IMR-90 (cell line): ENCODE results near the gene RASGRF2. TPM values are rescaled to one million over a fixed set of nuclear protein-coding genes. Genes with fewer than 3 reads are reported as not detected.

ENCODE experiments used
- ATAC-seq: fragments of 200-7000 bp; cut with Tn5 transposase; 2 replicates; pipeline ENCODE4 v1.9.1; 2020; ENCODE audit warnings: low read depth, mild to moderate bottlenecking, moderate library complexity
- BruUV-seq: library from RNA; stranded (reverse); fragments of 400-500 nt; replicated peaks from 2 replicates; lab custom pipeline; 2021; lab: Mats Ljungman, UMichigan
- CTCF ChIA-PET: fragments of 300-600 bp; formaldehyde crosslinking; extraction: SDS; loops from one replicate; lab custom pipeline; 2021; ENCODE audit warnings: antibody characterized with exemption; lab: Yijun Ruan, JAX
- POLR2A ChIA-PET: fragments of 300-600 bp; sonication (Branson Sonifier 250); formaldehyde crosslinking; loops from one replicate; lab custom pipeline; 2022; ENCODE audit warnings: antibody characterized with exemption; ENCODE audit not compliant: unreplicated experiment; lab: Charles Lee
- DNase-seq: peaks from one replicate; pipeline ENCODE4 v3.0.0; 2013
- H2AFZ ChIP-seq: replicated peaks from 2 replicates; pipeline ENCODE3; 2013; ENCODE audit warnings: low read length, mild to moderate bottlenecking; ENCODE audit not compliant: poor library complexity
- H2AK5ac ChIP-seq: 2 replicates; pipeline ENCODE4 v1.6.1; 2013; ENCODE audit warnings: low read depth, low read length, inconsistent platforms
- H2AK9ac ChIP-seq: replicated peaks from 2 replicates; pipeline ENCODE3; 2013; ENCODE audit warnings: mild to moderate bottlenecking, low read depth, low read length, moderate library complexity; ENCODE audit not compliant: poor library complexity
- H2BK120ac ChIP-seq: 2 replicates; pipeline ENCODE4 v1.6.1; 2013; ENCODE audit warnings: low read depth, low read length, inconsistent platforms
- H2BK15ac ChIP-seq: 3 replicates; pipeline ENCODE4 v1.6.1; 2013; ENCODE audit warnings: low read depth, low read length, inconsistent platforms
- H2BK20ac ChIP-seq: 2 replicates; pipeline ENCODE4 v1.6.1; 2013; ENCODE audit warnings: low read depth, mild to moderate bottlenecking, inconsistent platforms, low read length, moderate library complexity
- H2BK5ac ChIP-seq: 2 replicates; pipeline ENCODE4 v1.6.1; 2013; ENCODE audit warnings: mild to moderate bottlenecking, low read depth, low read length, inconsistent platforms; ENCODE audit not compliant: poor library complexity, severe bottlenecking
- H3K14ac ChIP-seq: replicated peaks from 2 replicates; pipeline ENCODE4 v1.6.1; 2013; ENCODE audit warnings: low read depth, low read length, inconsistent platforms
- H3K18ac ChIP-seq: 2 replicates; pipeline ENCODE4 v1.6.1; 2013; ENCODE audit warnings: low read depth, low read length, control low read depth
- H3K23ac ChIP-seq: 2 replicates; pipeline ENCODE4 v1.6.1; 2013; ENCODE audit warnings: low read depth, low read length, inconsistent platforms
- H3K27ac ChIP-seq: 2 replicates; pipeline ENCODE4 v1.5.1; 2013; ENCODE audit warnings: mild to moderate bottlenecking, control low read depth, low read length; ENCODE audit not compliant: insufficient read depth
- H3K27me3 ChIP-seq: 2 replicates; pipeline ENCODE4 v1.6.1; 2013; ENCODE audit warnings: low read length; ENCODE audit not compliant: control insufficient read depth, insufficient read depth
- H3K36me3 ChIP-seq: 2 replicates; pipeline ENCODE4 v1.6.1; 2013; ENCODE audit warnings: low read length, mixed read lengths; ENCODE audit not compliant: control insufficient read depth, insufficient read depth
- H3K4ac ChIP-seq: 2 replicates; pipeline ENCODE4 v1.6.1; 2013; ENCODE audit warnings: low read depth, low read length, inconsistent platforms
- H3K4me1 ChIP-seq: 2 replicates; pipeline ENCODE4 v1.6.1; 2013; ENCODE audit warnings: low read length, mixed read lengths; ENCODE audit not compliant: control insufficient read depth, insufficient read depth
- H3K4me2 ChIP-seq: 2 replicates; pipeline ENCODE4 v1.6.1; 2013; ENCODE audit warnings: low read depth, mild to moderate bottlenecking, control low read depth, low read length, moderate library complexity
- H3K4me3 ChIP-seq: 2 replicates; pipeline ENCODE4 v1.5.1; 2013; ENCODE audit warnings: low read depth, mild to moderate bottlenecking, control low read depth, low read length, moderate library complexity; ENCODE audit not compliant: insufficient read depth
- H3K56ac ChIP-seq: 2 replicates; pipeline ENCODE4 v1.6.1; 2013; ENCODE audit warnings: low read length, inconsistent platforms; ENCODE audit not compliant: insufficient read depth; ENCODE audit errors: extremely low read depth
- H3K79me1 ChIP-seq, 2 experiments: 2 replicates each; pipeline ENCODE4 v1.6.1; 2013; ENCODE audit warnings: low read length in 2 of 2, inconsistent platforms in 1 of 2, low read depth in 1 of 2
- H3K9ac ChIP-seq: 2 replicates; pipeline ENCODE4 v1.6.1; 2013; ENCODE audit warnings: low read depth, low read length, control low read depth
- H3K9me1 ChIP-seq: 2 replicates; pipeline ENCODE4 v1.6.1; 2013; ENCODE audit warnings: low read length, inconsistent platforms; ENCODE audit not compliant: insufficient read depth
- H3K9me3 ChIP-seq: 2 replicates; pipeline ENCODE4 v1.6.1; 2013; ENCODE audit warnings: low read length; ENCODE audit not compliant: control insufficient read depth, insufficient read depth
- H4K20me1 ChIP-seq: 2 replicates; pipeline ENCODE4 v1.6.1; 2013; ENCODE audit warnings: low read length, inconsistent platforms; ENCODE audit not compliant: insufficient read depth
- H4K5ac ChIP-seq: 2 replicates; pipeline ENCODE4 v1.6.1; 2013; ENCODE audit warnings: mild to moderate bottlenecking, low read depth, low read length, control low read depth
- H4K8ac ChIP-seq, 2 experiments: 2 replicates each; pipeline ENCODE4 v1.6.1; 2013; ENCODE audit warnings: low read depth in 2 of 2, low read length in 2 of 2, control low read depth in 1 of 2, inconsistent platforms in 1 of 2
- H4K91ac ChIP-seq: 2 replicates; pipeline ENCODE4 v1.6.1; 2013; ENCODE audit warnings: low read depth, low read length, inconsistent platforms; ENCODE audit not compliant: insufficient read depth
- BHLHE40 ChIP-seq: fragments of 150-350 bp; IDR thresholded peaks from 2 replicates; pipeline ENCODE4 v1.6.1; 2016; ENCODE audit warnings: mild to moderate bottlenecking, low read depth, low read length
- CEBPB ChIP-seq: IDR thresholded peaks from 2 replicates; pipeline ENCODE4 v1.6.1; 2012; ENCODE audit warnings: low read depth, low read length, improper control_type of control experiment
- CHD1 ChIP-seq: IDR thresholded peaks from 2 replicates; pipeline ENCODE4 v1.6.1; 2012; ENCODE audit warnings: low read depth, low read length, improper control_type of control experiment
- FOS ChIP-seq: fragments of 150-350 bp; IDR thresholded peaks from 2 replicates; pipeline ENCODE4 v1.6.1; 2016; ENCODE audit warnings: low read depth, low read length
- MAFK ChIP-seq: IDR thresholded peaks from 2 replicates; pipeline ENCODE4 v1.6.1; 2012; ENCODE audit warnings: low read depth, low read length, improper control_type of control experiment
- MAZ ChIP-seq: IDR thresholded peaks from 2 replicates; pipeline ENCODE4 v1.6.1; 2012; ENCODE audit warnings: low read depth, mild to moderate bottlenecking, low read length, improper control_type of control experiment, moderate library complexity, borderline replicate concordance
- MXI1 ChIP-seq: IDR thresholded peaks from 2 replicates; pipeline ENCODE4 v1.6.1; 2012; ENCODE audit warnings: low read depth, mild to moderate bottlenecking, low read length, moderate library complexity, borderline replicate concordance
- NFE2L2 ChIP-seq: fragments of 150-350 bp; IDR thresholded peaks from 2 replicates; pipeline ENCODE4 v1.6.1; 2016; ENCODE audit warnings: low read depth, mild to moderate bottlenecking, low read length
- POLR2A ChIP-seq: IDR thresholded peaks from 2 replicates; pipeline ENCODE4 v1.6.1; 2012; ENCODE audit warnings: mild to moderate bottlenecking, low read depth, low read length
- RAD21 ChIP-seq: IDR thresholded peaks from 2 replicates; pipeline ENCODE4 v1.6.1; 2012; ENCODE audit warnings: low read length, improper control_type of control experiment
- RCOR1 ChIP-seq: IDR thresholded peaks from 2 replicates; pipeline ENCODE4 v1.6.1; 2012; ENCODE audit warnings: mild to moderate bottlenecking, low read length, improper control_type of control experiment; ENCODE audit not compliant: insufficient replicate concordance
- RFX5 ChIP-seq: IDR thresholded peaks from 2 replicates; pipeline ENCODE4 v1.8.0; 2012; ENCODE audit warnings: low read depth, mild to moderate bottlenecking, low read length, moderate library complexity
- SMC3 ChIP-seq: fragments of 150-350 bp; IDR thresholded peaks from 2 replicates; pipeline ENCODE4 v1.6.1; 2016; ENCODE audit warnings: low read depth, mild to moderate bottlenecking, antibody characterized with exemption, low read length, moderate library complexity
- WGBS, 2 experiments: methylation state at CpG; one replicate each; pipeline versions ENCODE4 v1.1.5 to v1.1.7; 2013; ENCODE audit warnings: missing lambda C conversion rate in 2 of 2; ENCODE audit not compliant: insufficient read length in 1 of 2; ENCODE audit errors: extremely low coverage in 2 of 2; 5-methylcytosine and 5-hydroxymethylcytosine counted together
- dilution Hi-C: fragments of 300-500 bp; cut with HindIII; formaldehyde crosslinking; loops from one replicate; pipeline ENCODE4 v1.14.3; 2018; ENCODE audit warnings: low sequenced_read_pairs; ENCODE audit not compliant: unreplicated experiment
- in situ Hi-C: fragments of 300-500 bp; cut with MboI; formaldehyde crosslinking; loops from 3 replicates; pipeline ENCODE4 v1.14.3; 2019; ENCODE audit warnings: low sequenced_read_pairs, inconsistent platforms, mixed read lengths
- intact Hi-C: fragments of 100-400 bp; cut with micrococcal nuclease; formaldehyde crosslinking; loops from 2 replicates; pipeline ENCODE4 v1.10.0; 2022
- polyA plus RNA-seq, 3 experiments: library from polyadenylated mRNA; depleted of rRNA; stranded (reverse); fragments of >200 nt; gene quantifications; 2 replicates each; pipeline ENCODE4 v1.2.3, GENCODE V29; 2012; ENCODE audit warnings: low replicate concordance in 1 of 3
- total RNA-seq: library from RNA; depleted of rRNA; stranded (reverse); fragments of >200 nt; gene quantifications from 2 replicates; pipeline ENCODE4 v1.2.3, GENCODE V29; 2012
- TF ChIP-seq, protein P1 (sequence below): conservative IDR thresholded peaks from 2 replicates; pipeline ENCODE4 v1.5.1; 2012; ENCODE audit warnings: mild to moderate bottlenecking, low read depth, low read length, improper control_type of control experiment
- TF ChIP-seq, protein P2 (sequence below): fragments of 150-350 bp; IDR thresholded peaks from 2 replicates; pipeline ENCODE4 v1.6.1; 2017; ENCODE audit warnings: mild to moderate bottlenecking, antibody characterized with exemption, low read length, low read depth
- TF ChIP-seq, protein P3 (sequence below): fragments of 150-350 bp; IDR thresholded peaks from 2 replicates; pipeline ENCODE4 v1.6.1; 2016; ENCODE audit warnings: low read depth, mild to moderate bottlenecking, low read length, moderate library complexity, borderline replicate concordance

RASGRF2 gene
- total and polyA plus RNA-seq, 2 of the 4 experiments (the other 2 are of a cell fraction): 2.9 to 5.0 TPM

DNA sequence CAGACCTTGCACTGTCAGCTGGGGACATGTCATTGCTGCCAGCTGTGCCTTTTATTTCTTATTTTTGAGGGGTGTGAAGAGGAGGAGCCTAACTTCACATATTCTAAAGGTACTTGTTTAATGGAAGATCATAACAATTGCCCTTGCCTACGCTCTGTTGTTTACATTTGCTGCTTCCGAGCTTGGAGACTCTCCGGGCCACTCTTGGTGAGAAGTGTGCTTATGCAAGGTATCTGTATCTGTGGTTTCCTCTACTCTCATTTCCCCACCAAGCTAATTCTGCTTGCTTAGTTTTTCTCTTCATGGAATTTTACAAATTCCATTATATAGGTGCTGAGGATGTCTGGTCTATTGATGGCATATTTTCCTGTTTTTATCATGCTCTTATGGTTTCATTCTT lies 105.3 kb downstream of the RASGRF2 start:
- Histone ChIP-seq H3K23ac (0 out of 2 replicates have a peak overlapping the region, but pooled peaks have one; percentile 34), H2AK5ac (no peak overlapping the region), H3K9me1 (peaks cover 16% of the 10 kb centered on the region), H4K8ac (no peak overlapping the region), H3K27ac (peak overlapping the region; percentile 12; the same call in 1 of the 2 replicates), H3K14ac (peak overlapping the region; percentile 17; the same call in 1 of the 2 replicates), H3K4ac (no peak overlapping the region), H3K4me2 (peak overlapping the region; percentile 76), H3K36me3 (no peaks in the 10 kb centered on the region; the same call in 1 of the 2 replicates), H3K18ac (no peak overlapping the region), H3K56ac (no peak overlapping the region), H4K5ac (no peak overlapping the region), H3K4me1 (peaks cover 5% of the 10 kb centered on the region), H2AK9ac (no peak overlapping the region), H2BK15ac (no peak overlapping the region), H3K4me3 (no peak overlapping the region), H3K27me3 (no peaks in the 10 kb centered on the region), H2BK120ac (no peak overlapping the region), H3K79me1 (peaks cover 7 to 67% of the 10 kb centered on the region in 2 experiments; a peak in 2 of 4 replicates), H2BK20ac (no peak overlapping the region), H4K20me1 (no peaks in the 10 kb centered on the region; the same call in 1 of the 2 replicates), H3K9me3 (0 out of 2 replicates have a peak, but pooled peaks cover 3% of the 10 kb centered on the region), H4K91ac (no peak overlapping the region), H2BK5ac (no peak overlapping the region), H3K9ac (0 out of 2 replicates have a peak overlapping the region, but pooled peaks have one; percentile 12), H2AFZ (no peak overlapping the region)
- dilution Hi-C loops: no loop called here
- no CpG with 5 or more reads among the region's 3 CpGs for WGBS, 2 experiments
- no peak for TF ChIP-seq MAFK
- TF ChIP-seq CEBPB: no peak
- TF ChIP-seq MAZ: no peak
- TF ChIP-seq, protein P1, sequence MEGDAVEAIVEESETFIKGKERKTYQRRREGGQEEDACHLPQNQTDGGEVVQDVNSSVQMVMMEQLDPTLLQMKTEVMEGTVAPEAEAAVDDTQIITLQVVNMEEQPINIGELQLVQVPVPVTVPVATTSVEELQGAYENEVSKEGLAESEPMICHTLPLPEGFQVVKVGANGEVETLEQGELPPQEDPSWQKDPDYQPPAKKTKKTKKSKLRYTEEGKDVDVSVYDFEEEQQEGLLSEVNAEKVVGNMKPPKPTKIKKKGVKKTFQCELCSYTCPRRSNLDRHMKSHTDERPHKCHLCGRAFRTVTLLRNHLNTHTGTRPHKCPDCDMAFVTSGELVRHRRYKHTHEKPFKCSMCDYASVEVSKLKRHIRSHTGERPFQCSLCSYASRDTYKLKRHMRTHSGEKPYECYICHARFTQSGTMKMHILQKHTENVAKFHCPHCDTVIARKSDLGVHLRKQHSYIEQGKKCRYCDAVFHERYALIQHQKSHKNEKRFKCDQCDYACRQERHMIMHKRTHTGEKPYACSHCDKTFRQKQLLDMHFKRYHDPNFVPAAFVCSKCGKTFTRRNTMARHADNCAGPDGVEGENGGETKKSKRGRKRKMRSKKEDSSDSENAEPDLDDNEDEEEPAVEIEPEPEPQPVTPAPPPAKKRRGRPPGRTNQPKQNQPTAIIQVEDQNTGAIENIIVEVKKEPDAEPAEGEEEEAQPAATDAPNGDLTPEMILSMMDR: no peak
- TF ChIP-seq RAD21: no peak
- no peak for TF ChIP-seq MXI1
- TF ChIP-seq FOS: no peak
- no peak for TF ChIP-seq RCOR1
- TF ChIP-seq NFE2L2: no peak
- no peak for TF ChIP-seq RFX5
- no peak for TF ChIP-seq BHLHE40
- no peak for TF ChIP-seq SMC3
- no peak for TF ChIP-seq POLR2A
- TF ChIP-seq, protein P2, sequence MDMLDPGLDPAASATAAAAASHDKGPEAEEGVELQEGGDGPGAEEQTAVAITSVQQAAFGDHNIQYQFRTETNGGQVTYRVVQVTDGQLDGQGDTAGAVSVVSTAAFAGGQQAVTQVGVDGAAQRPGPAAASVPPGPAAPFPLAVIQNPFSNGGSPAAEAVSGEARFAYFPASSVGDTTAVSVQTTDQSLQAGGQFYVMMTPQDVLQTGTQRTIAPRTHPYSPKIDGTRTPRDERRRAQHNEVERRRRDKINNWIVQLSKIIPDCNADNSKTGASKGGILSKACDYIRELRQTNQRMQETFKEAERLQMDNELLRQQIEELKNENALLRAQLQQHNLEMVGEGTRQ: no peak
- TF ChIP-seq, protein P3, sequence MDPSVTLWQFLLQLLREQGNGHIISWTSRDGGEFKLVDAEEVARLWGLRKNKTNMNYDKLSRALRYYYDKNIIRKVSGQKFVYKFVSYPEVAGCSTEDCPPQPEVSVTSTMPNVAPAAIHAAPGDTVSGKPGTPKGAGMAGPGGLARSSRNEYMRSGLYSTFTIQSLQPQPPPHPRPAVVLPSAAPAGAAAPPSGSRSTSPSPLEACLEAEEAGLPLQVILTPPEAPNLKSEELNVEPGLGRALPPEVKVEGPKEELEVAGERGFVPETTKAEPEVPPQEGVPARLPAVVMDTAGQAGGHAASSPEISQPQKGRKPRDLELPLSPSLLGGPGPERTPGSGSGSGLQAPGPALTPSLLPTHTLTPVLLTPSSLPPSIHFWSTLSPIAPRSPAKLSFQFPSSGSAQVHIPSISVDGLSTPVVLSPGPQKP: no peak
- no peak for TF ChIP-seq CHD1
- BruUV-seq: no TSS peak
- DNase-seq: peak; percentile 35
- intact Hi-C loops: loop anchor here (5.0 kb wide), 1 partner anchor 103 kb away; the partner anchor contains the start of gene RASGRF2
- CTCF ChIA-PET: no interaction called here
- peak; percentile 56; the same call in 1 of the 2 replicates for ATAC-seq
- POLR2A ChIA-PET: no interaction called here
- in situ Hi-C loops: no loop called here
